ENCODE measurements around the gene SUPT4H1.

SUPT4H1 gene

GRCh38 chr17:58369214-58370031 lies 17.4 kb upstream of the SUPT4H1 start:
- FAIRE-seq: no peak

DNA sequence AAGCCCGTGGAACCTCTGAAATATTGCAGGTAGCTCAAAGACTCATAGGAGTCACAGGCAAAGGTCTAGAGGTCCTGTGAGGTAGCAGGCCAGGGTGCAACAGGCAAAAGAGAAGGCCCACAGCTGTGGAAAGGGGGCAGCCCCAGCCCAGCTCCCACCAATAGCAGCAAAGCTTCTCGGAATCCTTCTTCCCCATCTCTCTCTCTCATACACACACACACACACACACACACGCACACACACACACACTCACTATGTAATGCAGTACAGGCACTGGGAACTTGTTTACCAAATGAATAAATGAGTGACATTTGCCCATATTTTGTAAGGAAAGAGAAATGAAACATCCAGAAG lies 16.8 kb upstream of the SUPT4H1 start:
- FAIRE-seq (no peak), DNase-seq (ENCODE audit: insufficient read length) (no peak)

More at GRCh38 chr17:58369214-58370031, 17.4 kb upstream of the SUPT4H1 start:
- DNase-seq (ENCODE audit: insufficient read length): no peak
- TF ChIP-seq POLR2AphosphoS5 (IDR thresholded peaks at IDR 0.05; ENCODE audit: low read depth, low read length): no peak
- no peak for TF ChIP-seq POLR2A (IDR thresholded peaks at IDR 0.05; ENCODE audit: low read depth, low read length)
- no peak for TF ChIP-seq TAF1 (IDR thresholded peaks at IDR 0.05; ENCODE audit: borderline replicate concordance, low read depth, low read length)

DNA sequence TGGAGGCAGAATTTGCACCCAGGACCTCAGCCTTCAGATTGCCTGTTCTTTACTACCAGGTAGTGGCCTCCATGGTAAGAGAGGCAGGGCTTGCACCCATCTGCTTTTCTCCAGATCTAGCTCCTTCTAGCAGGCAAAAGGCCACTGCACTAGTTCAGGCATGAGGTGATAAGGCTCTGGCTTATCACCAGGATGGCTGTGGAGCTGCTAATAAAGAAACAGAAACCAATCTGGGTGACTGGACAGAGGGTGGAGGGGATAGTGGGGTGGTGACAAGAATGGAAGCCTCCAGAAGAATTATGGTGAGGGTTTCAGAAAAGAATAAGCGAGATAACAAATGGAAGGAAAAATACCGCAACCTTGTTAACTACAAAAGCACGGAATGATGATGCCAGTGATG lies 15.5 kb upstream of the SUPT4H1 start:
- FAIRE-seq (peak; percentile 24), DNase-seq (ENCODE audit: insufficient read length) (no peak)
- TF ChIP-seq POLR2A (IDR thresholded peaks at IDR 0.05; ENCODE audit: low read depth, low read length) (no peak), TAF1 (IDR thresholded peaks at IDR 0.05; ENCODE audit: borderline replicate concordance, low read depth, low read length) (no peak), POLR2AphosphoS5 (IDR thresholded peaks at IDR 0.05; ENCODE audit: low read depth, low read length) (no peak)

More for the DNA sequence above, 16.8 kb upstream of the SUPT4H1 start:
- TF ChIP-seq POLR2A (IDR thresholded peaks at IDR 0.05; ENCODE audit: low read depth, low read length) (no peak), TAF1 (IDR thresholded peaks at IDR 0.05; ENCODE audit: borderline replicate concordance, low read depth, low read length) (no peak)

DNA sequence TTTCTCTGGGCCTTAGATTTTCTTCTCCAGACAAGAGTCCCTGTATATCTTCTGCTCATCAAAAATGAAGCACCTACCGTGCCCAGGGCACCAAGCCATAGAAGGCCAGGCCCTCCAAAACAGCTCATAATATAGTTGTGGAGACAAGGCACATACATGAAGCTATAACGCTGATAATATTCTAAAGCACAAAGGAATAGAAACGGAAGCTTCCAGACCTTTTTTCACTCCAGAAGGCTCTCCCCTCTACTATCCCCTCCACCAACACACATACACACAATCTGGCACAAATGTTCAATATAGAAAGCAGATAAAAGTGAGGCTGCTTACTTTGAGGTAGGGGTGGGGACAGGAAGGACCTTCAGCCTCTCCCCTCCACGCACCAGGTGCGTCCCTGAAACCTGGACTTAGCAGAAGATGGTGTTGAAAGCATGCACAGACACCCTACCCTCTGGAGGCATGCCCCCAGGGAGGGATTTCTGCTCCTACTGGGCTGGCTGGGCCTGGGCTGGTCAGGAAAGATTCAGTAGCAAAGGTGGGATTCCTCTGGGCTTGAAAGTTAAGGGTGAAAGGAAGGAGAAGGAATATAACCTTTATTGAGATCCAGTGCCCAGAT lies 14.1 kb upstream of the SUPT4H1 start:
- no peak for DNase-seq (ENCODE audit: insufficient read length)
- no peak for TF ChIP-seq TAF1 (IDR thresholded peaks at IDR 0.05; ENCODE audit: borderline replicate concordance, low read depth, low read length)
- TF ChIP-seq POLR2AphosphoS5 (IDR thresholded peaks at IDR 0.05; ENCODE audit: low read depth, low read length): no peak
- no peak for TF ChIP-seq POLR2A (IDR thresholded peaks at IDR 0.05; ENCODE audit: low read depth, low read length)
- FAIRE-seq: no peak

DNA sequence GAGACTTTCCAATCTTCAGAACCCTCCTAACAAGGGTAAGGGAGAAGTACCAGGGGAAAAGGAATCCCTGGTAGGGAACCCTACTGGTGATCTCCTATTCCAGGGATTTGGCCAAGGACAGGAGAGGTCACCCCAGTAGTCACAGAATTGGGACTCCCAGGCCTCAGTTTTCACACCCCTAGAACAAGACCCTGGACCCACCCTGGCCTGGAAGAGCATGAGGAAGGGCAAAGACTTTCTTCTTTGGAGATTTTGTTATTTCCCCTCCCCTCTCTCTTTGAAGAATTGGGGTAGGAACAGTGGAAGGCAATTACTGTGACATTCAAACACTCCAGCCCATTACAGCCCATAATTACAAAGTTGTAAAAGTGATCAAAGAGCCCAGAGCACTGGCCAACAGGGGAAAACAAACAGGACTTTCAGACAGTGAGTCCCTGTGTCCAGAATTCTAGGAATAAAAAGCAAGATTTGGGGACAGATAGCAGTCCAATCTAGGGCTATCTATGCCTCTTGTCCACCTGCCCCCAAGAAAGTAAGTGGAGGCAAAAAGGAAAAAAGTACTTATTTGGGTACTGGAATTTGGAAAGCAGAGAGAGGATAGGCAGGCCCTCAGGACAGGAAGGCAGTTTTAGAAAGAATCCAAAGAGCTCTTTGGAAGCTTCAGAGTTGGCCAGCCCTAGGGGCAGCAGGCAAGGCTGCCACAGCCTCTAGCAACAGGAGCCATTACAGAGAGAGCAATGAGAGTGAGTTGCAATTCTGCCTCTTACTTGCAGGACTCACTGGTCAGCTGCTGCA lies 13.4 kb upstream of the SUPT4H1 start:
- no peak for DNase-seq (ENCODE audit: insufficient read length)
- no peak for FAIRE-seq

GRCh38 chr17:58364270-58364942 lies 12.4 kb upstream of the SUPT4H1 start:
- DNase-seq (ENCODE audit: insufficient read length) (no peak), FAIRE-seq (no peak)
- no peak for TF ChIP-seq POLR2AphosphoS5 (IDR thresholded peaks at IDR 0.05; ENCODE audit: low read depth, low read length)
- TF ChIP-seq TAF1 (IDR thresholded peaks at IDR 0.05; ENCODE audit: borderline replicate concordance, low read depth, low read length): no peak
- TF ChIP-seq POLR2A (IDR thresholded peaks at IDR 0.05; ENCODE audit: low read depth, low read length): no peak

More for the DNA sequence above, 13.4 kb upstream of the SUPT4H1 start:
- no peak for TF ChIP-seq POLR2AphosphoS5 (IDR thresholded peaks at IDR 0.05; ENCODE audit: low read depth, low read length)
- TF ChIP-seq TAF1 (IDR thresholded peaks at IDR 0.05; ENCODE audit: borderline replicate concordance, low read depth, low read length): no peak
- no peak for TF ChIP-seq POLR2A (IDR thresholded peaks at IDR 0.05; ENCODE audit: low read depth, low read length)

- FAIRE-seq: no peak
- no peak for TF ChIP-seq POLR2A (IDR thresholded peaks at IDR 0.05; ENCODE audit: low read depth, low read length)
- no peak for TF ChIP-seq TAF1 (IDR thresholded peaks at IDR 0.05; ENCODE audit: borderline replicate concordance, low read depth, low read length)
- no peak for TF ChIP-seq POLR2AphosphoS5 (IDR thresholded peaks at IDR 0.05; ENCODE audit: low read depth, low read length)
- DNase-seq (ENCODE audit: insufficient read length): no peak
These were observed 11.6 kb upstream of the SUPT4H1 start for GRCh38 chr17:58363457-58364185.

GRCh38 chr17:58362368-58363014 lies 10.5 kb upstream of the SUPT4H1 start:
- FAIRE-seq (no peak), DNase-seq (ENCODE audit: insufficient read length) (no peak)
- TF ChIP-seq TAF1 (IDR thresholded peaks at IDR 0.05; ENCODE audit: borderline replicate concordance, low read depth, low read length) (no peak), POLR2AphosphoS5 (IDR thresholded peaks at IDR 0.05; ENCODE audit: low read depth, low read length) (no peak), POLR2A (IDR thresholded peaks at IDR 0.05; ENCODE audit: low read depth, low read length) (no peak)

DNA sequence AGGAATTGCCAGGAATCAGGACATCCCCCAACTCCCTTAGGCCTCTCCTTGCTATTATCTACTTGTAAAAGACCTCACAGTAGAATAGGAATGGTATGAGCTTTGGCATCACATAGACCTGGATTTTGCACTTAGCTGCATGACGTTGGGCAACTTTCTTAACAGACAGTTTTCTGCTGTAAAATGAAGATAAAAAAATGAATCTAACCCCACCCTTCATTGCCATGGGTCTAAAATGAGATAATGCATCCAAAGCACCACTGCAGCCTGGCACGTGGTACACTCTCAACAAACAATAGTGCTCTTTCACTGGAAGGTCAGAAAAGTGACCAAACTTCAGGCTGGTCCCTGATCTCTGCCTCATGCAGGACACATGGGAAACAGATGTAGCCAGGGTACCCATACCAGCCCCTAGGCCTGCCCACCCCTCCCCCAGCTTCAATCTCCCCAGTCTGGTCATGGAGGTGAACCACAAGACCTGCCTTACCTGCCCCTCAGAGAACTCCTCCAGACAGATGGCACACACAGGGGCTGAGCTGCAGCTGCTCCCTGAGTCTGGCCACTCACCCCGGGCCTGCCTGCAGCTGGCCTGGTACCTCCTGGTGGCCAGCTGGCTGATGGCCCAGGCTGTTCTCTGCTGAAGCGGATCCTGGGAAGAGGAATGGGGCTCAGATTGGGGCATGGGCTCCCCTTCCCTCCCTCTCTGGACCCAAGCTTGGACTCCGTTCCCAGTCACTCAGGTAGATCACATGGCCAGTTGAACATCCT lies 8.5 kb upstream of the SUPT4H1 start:
- FAIRE-seq (no peak), DNase-seq (ENCODE audit: insufficient read length) (no peak)
- TF ChIP-seq POLR2A (IDR thresholded peaks at IDR 0.05; ENCODE audit: low read depth, low read length): no peak
- no peak for TF ChIP-seq POLR2AphosphoS5 (IDR thresholded peaks at IDR 0.05; ENCODE audit: low read depth, low read length)

Data from GM12892 (cell line).